ENCODE measurements around the gene PKN3. TPM values are rescaled to one million over a fixed set of nuclear protein-coding genes. Genes with fewer than 3 reads are reported as not detected.

Gene PKN3
- total and polyA plus RNA-seq, 2 of the 13 experiments (the other 11 are each of a cell fraction or from before 2014, with no cell fraction given), result 10.5 to 13.2 TPM

DNA sequence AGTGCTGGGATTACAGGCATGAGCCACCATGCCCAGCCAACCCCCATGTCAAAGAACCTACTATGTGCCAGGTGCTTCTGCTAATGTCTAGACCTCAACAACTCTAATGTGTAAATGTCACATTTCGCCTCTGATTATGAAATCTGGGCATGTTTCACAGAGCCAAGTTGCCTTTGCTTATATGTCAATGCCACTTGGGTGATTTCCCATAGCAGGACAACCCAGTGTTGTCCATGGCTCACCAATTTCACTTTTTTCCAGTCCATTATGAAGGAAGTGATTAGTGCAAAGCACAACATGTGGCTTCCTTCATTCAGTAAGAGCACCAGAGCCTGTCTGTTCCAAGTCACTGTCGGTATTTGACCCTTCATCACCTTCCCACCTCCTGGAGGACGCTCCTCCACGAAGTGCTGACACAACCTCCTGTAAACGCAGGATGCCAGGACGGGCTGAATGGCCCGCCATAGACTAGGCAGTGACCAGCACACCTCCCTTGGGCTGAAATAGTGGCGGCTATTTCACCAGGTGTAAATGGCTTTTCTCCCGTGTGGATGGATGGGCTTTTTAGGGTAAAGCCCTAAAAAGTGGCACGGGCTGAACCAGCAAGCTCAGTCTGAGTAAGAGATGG lies 962 bp upstream of the PKN3 start:
- no peaks in the 10 kb centered on the region for H3K9me3 ChIP-seq (ENCODE audit: low read length)
- no peak for FAIRE-seq
- H3K27me3 ChIP-seq (ENCODE audit: control insufficient read depth in 1 of 2, insufficient read depth in 2 of 2, low read length in 2 of 2), result no peaks in the 10 kb centered on the region
- TF ChIP-seq ZNF841 (CRISPR knock-in tag; IDR thresholded peaks at IDR 0.05; ENCODE audit: borderline replicate concordance) (no peak), ZKSCAN1 (IDR thresholded peaks at IDR 0.05; ENCODE audit: low read length) (peak; percentile 54; the same call in 1 of the 2 replicates), FOXM1 (CRISPR knock-in tag; IDR thresholded peaks at IDR 0.05) (no peak), ZNF780A (CRISPR knock-in tag; IDR thresholded peaks at IDR 0.05) (no peak), ZFP36L2 (CRISPR knock-in tag; IDR thresholded peaks at IDR 0.05) (no peak), MTA1 (CRISPR knock-in tag; IDR thresholded peaks at IDR 0.05; ENCODE audit: borderline replicate concordance) (no peak), MBD4 (IDR thresholded peaks at IDR 0.05; ENCODE audit: borderline replicate concordance, low read length) (no peak), MYNN (CRISPR knock-in tag; IDR thresholded peaks at IDR 0.05; ENCODE audit: low read depth) (no peak), RXRB (CRISPR knock-in tag; IDR thresholded peaks at IDR 0.05; ENCODE audit: borderline replicate concordance) (no peak), ZNF629 (CRISPR knock-in tag; conservative IDR thresholded peaks at IDR 0.05) (no peak)
- TF ChIP-seq, protein P1, sequence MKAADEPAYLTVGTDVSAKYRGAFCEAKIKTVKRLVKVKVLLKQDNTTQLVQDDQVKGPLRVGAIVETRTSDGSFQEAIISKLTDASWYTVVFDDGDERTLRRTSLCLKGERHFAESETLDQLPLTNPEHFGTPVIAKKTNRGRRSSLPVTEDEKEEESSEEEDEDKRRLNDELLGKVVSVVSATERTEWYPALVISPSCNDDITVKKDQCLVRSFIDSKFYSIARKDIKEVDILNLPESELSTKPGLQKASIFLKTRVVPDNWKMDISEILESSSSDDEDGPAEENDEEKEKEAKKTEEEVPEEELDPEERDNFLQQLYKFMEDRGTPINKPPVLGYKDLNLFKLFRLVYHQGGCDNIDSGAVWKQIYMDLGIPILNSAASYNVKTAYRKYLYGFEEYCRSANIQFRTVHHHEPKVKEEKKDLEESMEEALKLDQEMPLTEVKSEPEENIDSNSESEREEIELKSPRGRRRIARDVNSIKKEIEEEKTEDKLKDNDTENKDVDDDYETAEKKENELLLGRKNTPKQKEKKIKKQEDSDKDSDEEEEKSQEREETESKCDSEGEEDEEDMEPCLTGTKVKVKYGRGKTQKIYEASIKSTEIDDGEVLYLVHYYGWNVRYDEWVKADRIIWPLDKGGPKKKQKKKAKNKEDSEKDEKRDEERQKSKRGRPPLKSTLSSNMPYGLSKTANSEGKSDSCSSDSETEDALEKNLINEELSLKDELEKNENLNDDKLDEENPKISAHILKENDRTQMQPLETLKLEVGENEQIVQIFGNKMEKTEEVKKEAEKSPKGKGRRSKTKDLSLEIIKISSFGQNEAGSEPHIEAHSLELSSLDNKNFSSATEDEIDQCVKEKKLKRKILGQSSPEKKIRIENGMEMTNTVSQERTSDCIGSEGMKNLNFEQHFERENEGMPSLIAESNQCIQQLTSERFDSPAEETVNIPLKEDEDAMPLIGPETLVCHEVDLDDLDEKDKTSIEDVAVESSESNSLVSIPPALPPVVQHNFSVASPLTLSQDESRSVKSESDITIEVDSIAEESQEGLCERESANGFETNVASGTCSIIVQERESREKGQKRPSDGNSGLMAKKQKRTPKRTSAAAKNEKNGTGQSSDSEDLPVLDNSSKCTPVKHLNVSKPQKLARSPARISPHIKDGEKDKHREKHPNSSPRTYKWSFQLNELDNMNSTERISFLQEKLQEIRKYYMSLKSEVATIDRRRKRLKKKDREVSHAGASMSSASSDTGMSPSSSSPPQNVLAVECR (CRISPR knock-in tag; IDR thresholded peaks at IDR 0.05; ENCODE audit: borderline replicate concordance), result no peak
- TF ChIP-seq, protein P2, sequence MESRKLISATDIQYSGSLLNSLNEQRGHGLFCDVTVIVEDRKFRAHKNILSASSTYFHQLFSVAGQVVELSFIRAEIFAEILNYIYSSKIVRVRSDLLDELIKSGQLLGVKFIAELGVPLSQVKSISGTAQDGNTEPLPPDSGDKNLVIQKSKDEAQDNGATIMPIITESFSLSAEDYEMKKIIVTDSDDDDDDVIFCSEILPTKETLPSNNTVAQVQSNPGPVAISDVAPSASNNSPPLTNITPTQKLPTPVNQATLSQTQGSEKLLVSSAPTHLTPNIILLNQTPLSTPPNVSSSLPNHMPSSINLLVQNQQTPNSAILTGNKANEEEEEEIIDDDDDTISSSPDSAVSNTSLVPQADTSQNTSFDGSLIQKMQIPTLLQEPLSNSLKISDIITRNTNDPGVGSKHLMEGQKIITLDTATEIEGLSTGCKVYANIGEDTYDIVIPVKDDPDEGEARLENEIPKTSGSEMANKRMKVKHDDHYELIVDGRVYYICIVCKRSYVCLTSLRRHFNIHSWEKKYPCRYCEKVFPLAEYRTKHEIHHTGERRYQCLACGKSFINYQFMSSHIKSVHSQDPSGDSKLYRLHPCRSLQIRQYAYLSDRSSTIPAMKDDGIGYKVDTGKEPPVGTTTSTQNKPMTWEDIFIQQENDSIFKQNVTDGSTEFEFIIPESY (CRISPR knock-in tag; IDR thresholded peaks at IDR 0.05), result peak; percentile 39; the same call in 1 of the 2 replicates
- WGBS (ENCODE audit: low lambda C conversion rate), result 96% methylated on average over 10 of the region's 10 CpGs
- H3K9ac ChIP-seq (ENCODE audit: insufficient read depth, low read depth, low read length), result no peak overlapping the region
- no peak for DNase-seq (ENCODE audit: low spot score)
- no TSS peak for BruUV-seq (replicated peaks)
- H2AFZ ChIP-seq (ENCODE audit: low read length), result no peak overlapping the region
- H3K27ac ChIP-seq (ENCODE audit: extremely low read length, insufficient read depth, low read length), result no peak overlapping the region
- H3K4me3 ChIP-seq (replicated peaks in 1 of 3; ENCODE audit: insufficient read depth in 1 of 3, low read depth in 2 of 3, low read length in 3 of 3), result no peak overlapping the region
- intact Hi-C loops (cut with micrococcal nuclease; ENCODE audit: unreplicated experiment) (loop anchor here (5.0 kb wide), 1 partner anchor 64 kb away; no protein-coding TSS in a partner anchor), in situ Hi-C loops (cut with HindIII; ENCODE audit: extremely low pct_ligation_motif_present, low pct_unique_long_range_greater_than_20kb) (no loop called here)
- H4K20me1 ChIP-seq (ENCODE audit: insufficient read depth, low read length), result no peaks in the 10 kb centered on the region
- CTCF ChIA-PET (ENCODE audit: low intra/inter-chr PET ratio, low total read pairs), result interaction anchor here (1.6 to 2.6 kb wide), 3 partner anchors 32 to 66 kb away, joined by 4 to 17 read pairs (median 12); no protein-coding TSS in a partner anchor
- peaks cover 0 to 4% of the 10 kb centered on the region in 2 experiments; a peak in 1 of 5 replicates for H3K36me3 ChIP-seq (replicated peaks in 1 of 2; ENCODE audit: control insufficient read depth in 1 of 2, insufficient read depth in 2 of 2, low read length in 2 of 2)
- no peak for ATAC-seq
- peaks cover 16% of the 10 kb centered on the region for H3K4me1 ChIP-seq (ENCODE audit: insufficient read depth, low read length)
- peaks cover 8% of the 10 kb centered on the region for H3K79me2 ChIP-seq (ENCODE audit: insufficient read depth, low read length)
- no peak overlapping the region for H3K4me2 ChIP-seq (ENCODE audit: low read depth, low read length)
- POLR2A ChIA-PET, result interaction anchor here (1.0 kb wide), 1 partner anchor 17 kb away, joined by 6 read pairs; no protein-coding TSS in a partner anchor
